ENCODE measurements around the gene TACC2.

DNA sequence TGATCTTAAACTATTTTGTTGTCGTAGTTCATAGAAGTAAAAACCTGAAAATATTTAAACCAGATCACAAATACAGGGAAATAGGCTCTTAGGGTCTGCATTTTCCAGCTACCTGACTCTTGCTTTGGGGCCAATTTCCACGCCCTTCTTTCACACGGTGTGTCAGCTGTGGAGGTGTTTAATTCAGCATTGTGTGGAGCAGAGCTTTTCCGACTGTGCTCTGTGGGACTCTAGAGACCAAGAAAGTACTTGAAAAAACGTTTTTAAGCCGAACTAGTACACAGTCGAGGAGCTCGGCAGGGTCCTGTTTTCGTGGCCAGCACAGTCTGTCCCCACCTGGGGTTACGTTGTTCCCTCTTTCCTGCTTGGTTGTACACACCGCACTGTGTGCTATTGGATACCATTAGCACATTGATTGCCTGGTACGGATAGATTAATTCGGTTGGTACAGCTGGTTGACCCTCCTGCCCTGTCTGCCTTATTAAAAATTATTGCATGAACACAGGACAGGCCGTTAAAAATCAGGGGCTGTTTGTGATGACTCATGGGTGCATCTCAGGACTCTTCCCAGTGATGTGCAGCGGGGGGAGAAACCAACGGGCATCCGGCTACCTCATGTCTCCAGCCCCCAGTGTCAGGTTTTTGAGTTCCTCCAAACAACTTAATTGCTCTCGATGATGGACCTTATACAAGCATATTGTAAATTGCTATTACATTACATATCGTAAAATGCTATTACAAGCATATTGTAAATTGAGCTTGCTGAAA lies 201.4 kb downstream of the TACC2 start:
- TF ChIP-seq, protein P1, sequence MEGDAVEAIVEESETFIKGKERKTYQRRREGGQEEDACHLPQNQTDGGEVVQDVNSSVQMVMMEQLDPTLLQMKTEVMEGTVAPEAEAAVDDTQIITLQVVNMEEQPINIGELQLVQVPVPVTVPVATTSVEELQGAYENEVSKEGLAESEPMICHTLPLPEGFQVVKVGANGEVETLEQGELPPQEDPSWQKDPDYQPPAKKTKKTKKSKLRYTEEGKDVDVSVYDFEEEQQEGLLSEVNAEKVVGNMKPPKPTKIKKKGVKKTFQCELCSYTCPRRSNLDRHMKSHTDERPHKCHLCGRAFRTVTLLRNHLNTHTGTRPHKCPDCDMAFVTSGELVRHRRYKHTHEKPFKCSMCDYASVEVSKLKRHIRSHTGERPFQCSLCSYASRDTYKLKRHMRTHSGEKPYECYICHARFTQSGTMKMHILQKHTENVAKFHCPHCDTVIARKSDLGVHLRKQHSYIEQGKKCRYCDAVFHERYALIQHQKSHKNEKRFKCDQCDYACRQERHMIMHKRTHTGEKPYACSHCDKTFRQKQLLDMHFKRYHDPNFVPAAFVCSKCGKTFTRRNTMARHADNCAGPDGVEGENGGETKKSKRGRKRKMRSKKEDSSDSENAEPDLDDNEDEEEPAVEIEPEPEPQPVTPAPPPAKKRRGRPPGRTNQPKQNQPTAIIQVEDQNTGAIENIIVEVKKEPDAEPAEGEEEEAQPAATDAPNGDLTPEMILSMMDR (IDR thresholded peaks at IDR 0.05; ENCODE audit: borderline replicate concordance, extremely low read depth, low read length, poor library complexity, severe bottlenecking), result no peak
- no peak for TF ChIP-seq EZH2 (IDR thresholded peaks at IDR 0.05; ENCODE audit: borderline replicate concordance, low read depth, low read length, severe bottlenecking)

All from DND-41 (cell line).